Right ventricle myocardium superior (tissue), 1 donor: Measurements from ENCODE around the gene GPATCH8. TPM values are rescaled to one million over a fixed set of nuclear protein-coding genes. Genes with fewer than 3 reads are reported as not detected.
A peak's percentile ranks its signal among the peaks of the same experiment; 100 is the strongest.
"Not testable (repeated sequence)": the region's sequence is repeated elsewhere in the genome, so short reads cannot be mapped to it uniquely, and the experiment has no call there.

ENCODE experiments used
- ATAC-seq: fragments of 200-7000 bp; cut with Tn5 transposase; one replicate; pipeline ENCODE4 v1.9.1; 2020; ENCODE audit warnings: mild to moderate bottlenecking; ENCODE audit not compliant: poor library complexity
- DNase-seq: peaks from one replicate; pipeline ENCODE4 v3.0.0-alpha.2; 2020
- intact Hi-C: fragments of 100-400 bp; cut with DNase I; formaldehyde crosslinking; loops from one replicate; pipeline ENCODE4 v1.11.2; 2022
- total RNA-seq: library from RNA; stranded (reverse); fragmentation: NEBNext Ultra II Directional; extraction: Animal tissue kit (Norgen Biotek cat#: 25700); gene quantifications from one replicate; pipeline ENCODE4 v1.2.1, GENCODE V29; 2021
- donor health status: DM: no; HTN: yes; CAD: no; lungs with severe emphysema.

Gene GPATCH8
- total RNA-seq, 1 donor from 2014 or later, result 17.9 TPM

- ATAC-seq, intact Hi-C loops, DNase-seq: not testable (repeated sequence)
These were observed 138.2 kb downstream of the GPATCH8 start for GRCh38 chr17:44365051-44365450.

- peak; percentile 79 for DNase-seq
- intact Hi-C loops, result no loop called here
- peak; percentile 95 for ATAC-seq
These were observed 139.5 kb downstream of the GPATCH8 start, which contains the start of gene FAM171A2 for GRCh38 chr17:44363613-44364159. TSS of gene FAM171A2 (minus strand) at chr17:44363853. CDS start at chr17:44363714, 139 bp downstream.

- intact Hi-C loops, result no loop called here
- ATAC-seq (peak; percentile 21), DNase-seq (no peak)
These were observed 140.1 kb downstream of the GPATCH8 start for GRCh38 chr17:44362949-44363612.

- no peak for DNase-seq
- no peak for ATAC-seq
- intact Hi-C loops, result no loop called here
These were observed 140.7 kb downstream of the GPATCH8 start for GRCh38 chr17:44362459-44362948.

GRCh38 chr17:44361292-44362260 lies 141.6 kb downstream of the GPATCH8 start:
- DNase-seq (no peak), ATAC-seq (no peak)
- intact Hi-C loops, result no loop called here

- DNase-seq (no peak), ATAC-seq (no peak)
- intact Hi-C loops, result no loop called here
These were observed 142.4 kb downstream of the GPATCH8 start for GRCh38 chr17:44360826-44361225.

GRCh38 chr17:44360144-44360533 lies 143.1 kb downstream of the GPATCH8 start:
- DNase-seq, result no peak
- ATAC-seq, result no peak
- intact Hi-C loops, result no loop called here

- intact Hi-C loops, result no loop called here
- ATAC-seq (no peak), DNase-seq (no peak)
These were observed 143.6 kb downstream of the GPATCH8 start for GRCh38 chr17:44359458-44360143.

GRCh38 chr17:44359006-44359405 lies 144.2 kb downstream of the GPATCH8 start:
- DNase-seq, result no peak

GRCh38 chr17:44358066-44358465 lies 145.1 kb downstream of the GPATCH8 start:
- DNase-seq (no peak), ATAC-seq (no peak)
- intact Hi-C loops, result no loop called here

More at GRCh38 chr17:44359006-44359405, 144.2 kb downstream of the GPATCH8 start:
- ATAC-seq, result no peak
- intact Hi-C loops, result no loop called here

- ATAC-seq (no peak), DNase-seq (no peak)
- intact Hi-C loops, result no loop called here
These were observed 147.0 kb downstream of the GPATCH8 start for GRCh38 chr17:44356241-44356640.

- intact Hi-C loops, result no loop called here
- DNase-seq, result no peak
- ATAC-seq, result no peak
These were observed 147.5 kb downstream of the GPATCH8 start for GRCh38 chr17:44355642-44356099.

GRCh38 chr17:44354582-44355561 lies 148.3 kb downstream of the GPATCH8 start:
- DNase-seq, result peak; percentile 68
- ATAC-seq, result peak; percentile 18

GRCh38 chr17:44353672-44354331 lies 149.4 kb downstream of the GPATCH8 start:
- ATAC-seq (peak; percentile 38), DNase-seq (peak; percentile 63)
- intact Hi-C loops, result no loop called here

More at GRCh38 chr17:44354582-44355561, 148.3 kb downstream of the GPATCH8 start:
- intact Hi-C loops, result no loop called here

- intact Hi-C loops, result no loop called here
- ATAC-seq (no peak), DNase-seq (no peak)
These were observed 150.2 kb downstream of the GPATCH8 start for GRCh38 chr17:44352828-44353671.
